CD4-positive, alpha-beta memory T cell (primary cell): ENCODE results near the gene ETV6. TPM values are rescaled to one million over a fixed set of nuclear protein-coding genes. Genes with fewer than 3 reads are reported as not detected.

Experiments used
- CTCF ChIA-PET: fragments of 350-600 bp; sonication (Branson Sonifier 250); formaldehyde crosslinking; loops from one replicate; lab custom pipeline; 2021; ENCODE audit warnings: inconsistent platforms; ENCODE audit not compliant: partially characterized antibody; lab: Charles Lee
- POLR2A ChIA-PET: fragments of 350-600 bp; sonication (Branson Sonifier 250); formaldehyde crosslinking; loops from one replicate; lab custom pipeline; 2021; ENCODE audit not compliant: partially characterized antibody; lab: Charles Lee
- DNase-seq, 5 donors: peaks; one replicate each; pipeline versions ENCODE4 v3.0.0 to v3.0.0-alpha.2; 2020 to 2022; ENCODE audit warnings: mixed read lengths in 1 of 5
- H3K27ac ChIP-seq: one replicate; pipeline ENCODE4 v1.7.0; 2013; ENCODE audit warnings: low read depth, low read length
- H3K27me3 ChIP-seq: 2 replicates; pipeline ENCODE4 v1.7.0; 2013; ENCODE audit warnings: mild to moderate bottlenecking, low read length, moderate library complexity; ENCODE audit not compliant: insufficient read depth
- H3K36me3 ChIP-seq: 2 replicates; pipeline ENCODE4 v1.7.0; 2013; ENCODE audit warnings: mild to moderate bottlenecking, low read length, moderate library complexity; ENCODE audit not compliant: insufficient read depth
- H3K4me1 ChIP-seq: 2 replicates; pipeline ENCODE4 v1.7.0; 2013; ENCODE audit warnings: mild to moderate bottlenecking, low read length, moderate library complexity; ENCODE audit not compliant: insufficient read depth
- H3K4me3 ChIP-seq, 2 donors: one replicate each; pipeline ENCODE4 v1.7.0; 2013; ENCODE audit warnings: low read length in 2 of 2, mild to moderate bottlenecking in 1 of 2
- H3K9me3 ChIP-seq, 2 donors: one replicate each; pipeline ENCODE4 v1.7.0; 2013; ENCODE audit warnings: low read length in 2 of 2, control low read depth in 1 of 2; ENCODE audit not compliant: control insufficient read depth in 1 of 2
- H3K27ac Mint-ChIP-seq, 7 donors: one replicate each; pipeline ENCODE4 v1.8.0; 2020 to 2021; ENCODE audit warnings: mixed read lengths in 7 of 7, mild to moderate bottlenecking in 6 of 7, inconsistent platforms in 3 of 7, moderate library complexity in 3 of 7
- H3K27me3 Mint-ChIP-seq, 2 donors: one replicate each; pipeline ENCODE4 v1.8.0; 2020 to 2021; ENCODE audit warnings: mixed read lengths in 2 of 2
- H3K36me3 Mint-ChIP-seq, 2 donors: one replicate each; pipeline ENCODE4 v1.8.0; 2020 to 2021; ENCODE audit warnings: mixed read lengths in 2 of 2, inconsistent platforms in 1 of 2, mild to moderate bottlenecking in 1 of 2
- H3K4me1 Mint-ChIP-seq, 4 donors: one replicate each; pipeline ENCODE4 v1.8.0; 2020 to 2021; ENCODE audit warnings: mixed read lengths in 4 of 4, mild to moderate bottlenecking in 1 of 4
- H3K4me3 Mint-ChIP-seq, 8 donors: one replicate each; pipeline ENCODE4 v1.8.0; 2020 to 2021; ENCODE audit warnings: mixed read lengths in 8 of 8, mild to moderate bottlenecking in 7 of 8, moderate library complexity in 6 of 8, inconsistent platforms in 3 of 8
- H3K9me3 Mint-ChIP-seq, 8 donors: one replicate each; pipeline ENCODE4 v1.8.0; 2020 to 2021; ENCODE audit warnings: mixed read lengths in 8 of 8, mild to moderate bottlenecking in 5 of 8, inconsistent platforms in 3 of 8, moderate library complexity in 1 of 8
- intact Hi-C: fragments of 100-400 bp; cut with micrococcal nuclease; formaldehyde crosslinking; loops from one replicate; pipeline ENCODE4 v1.15.1; 2023
- polyA plus RNA-seq, 2 donors: library from polyadenylated mRNA; unstranded; fragments of 300-500 nt; fragmentation: Illumina TruSeq; gene quantifications; one replicate each; pipeline ENCODE4 v1.2.3, GENCODE V29; 2021
- total RNA-seq, 2 experiments: library from RNA; stranded (reverse); gene quantifications; one replicate each; pipeline ENCODE4 v1.2.3, GENCODE V29; 2021

ETV6 gene
- total and polyA plus RNA-seq, 4 experiments from 2014 or later, result 3.3 to 43.9 (median 25.7) TPM

DNA sequence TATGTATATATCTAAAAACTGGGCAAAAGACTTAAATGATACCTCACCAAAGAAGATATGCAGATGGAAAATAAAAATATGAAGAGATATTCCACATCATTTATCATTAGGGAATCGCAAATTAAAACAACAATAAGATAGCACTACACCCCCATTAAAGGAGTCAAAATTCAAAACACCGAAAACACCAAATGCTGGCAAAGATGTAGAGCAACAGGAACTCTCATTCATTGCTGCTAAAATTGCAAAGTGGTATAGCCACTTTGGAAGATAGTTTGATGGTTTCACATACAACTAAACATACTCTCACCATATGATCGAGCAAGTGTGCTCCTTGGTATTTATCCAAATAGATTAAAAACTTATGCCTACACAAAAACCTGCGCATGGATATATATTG, 289.7 kb downstream of the ETV6 start:
- DNase-seq, result no peak
- ChIA-PET POLR2A (no interaction called here), CTCF (no interaction called here)
- intact Hi-C loops, result no loop called here
- Histone ChIP-seq H3K9me3 (no peaks in the 10 kb centered on the region), H3K36me3 (no peaks in the 10 kb centered on the region), H3K4me3 (no peak overlapping the region), H3K27ac (no peak overlapping the region), H3K4me1 (no peaks in the 10 kb centered on the region), H3K27me3 (no peaks in the 10 kb centered on the region)
- peaks cover 0 to 4% (median 0%) of the 10 kb centered on the region in 8 donors for H3K9me3 Mint-ChIP-seq
- peaks cover 0 to 1% (median 0%) of the 10 kb centered on the region in 4 donors for H3K4me1 Mint-ChIP-seq
- H3K4me3 Mint-ChIP-seq, result no peak overlapping the region
- H3K36me3 Mint-ChIP-seq, result no peaks in the 10 kb centered on the region
- peak overlapping the region in 1 of 7 donors; percentile 0 for H3K27ac Mint-ChIP-seq
- no peaks in the 10 kb centered on the region for H3K27me3 Mint-ChIP-seq

DNA sequence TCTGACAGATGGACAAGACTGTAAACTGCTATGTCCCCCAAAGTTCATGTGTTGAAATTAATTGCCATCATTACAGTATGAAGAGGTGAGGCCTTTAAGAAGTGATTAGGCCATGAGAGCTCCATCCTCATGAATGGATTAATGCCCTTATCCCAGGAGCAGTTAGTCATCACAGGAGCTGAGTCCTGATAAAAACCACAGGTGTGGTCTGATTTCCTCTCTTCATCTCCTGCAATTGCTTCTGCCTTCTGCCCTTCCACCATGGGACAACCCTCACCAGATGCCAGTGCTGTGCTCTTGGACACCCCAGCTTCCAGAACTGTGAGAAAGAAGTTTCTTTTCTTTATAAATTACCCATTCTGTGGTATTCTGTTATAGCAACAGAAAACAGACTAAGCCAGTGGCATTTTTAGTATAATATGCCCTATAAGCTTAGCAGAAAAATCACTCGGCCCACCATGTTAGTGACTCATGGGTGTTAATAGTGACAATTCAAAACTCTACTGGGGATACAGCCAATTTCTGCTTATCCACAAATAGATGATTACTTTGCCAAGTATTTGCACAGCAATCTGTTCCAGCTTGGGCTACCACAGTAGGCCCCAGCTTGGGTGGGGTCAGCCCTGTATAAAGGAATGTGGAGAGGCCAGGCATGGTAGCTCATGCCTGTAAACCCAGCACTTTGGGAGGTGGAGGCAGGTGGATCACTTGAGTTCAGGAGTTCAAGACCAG, 292.3 kb downstream of the ETV6 start:
- Histone ChIP-seq H3K9me3 (no peaks in the 10 kb centered on the region), H3K27me3 (no peaks in the 10 kb centered on the region), H3K36me3 (no peaks in the 10 kb centered on the region), H3K4me3 (no peak overlapping the region), H3K4me1 (no peaks in the 10 kb centered on the region), H3K27ac (no peak overlapping the region)
- Mint-ChIP-seq H3K36me3 (peaks cover 0 to 4% of the 10 kb centered on the region in 2 donors), H3K4me1 (peaks cover 0 to 3% (median 0%) of the 10 kb centered on the region in 4 donors), H3K27ac (no peak overlapping the region), H3K27me3 (no peaks in the 10 kb centered on the region), H3K9me3 (peaks cover 0 to 4% (median 0%) of the 10 kb centered on the region in 8 donors), H3K4me3 (no peak overlapping the region)
- CTCF ChIA-PET, result interaction anchor here (1.1 kb wide), 1 partner anchor 92 kb away, joined by 5 read pairs; no protein-coding TSS in a partner anchor
- intact Hi-C loops, result no loop called here
- no peak for DNase-seq
- POLR2A ChIA-PET, result interaction anchor here (1.3 kb wide), 1 partner anchor 13 kb away, joined by 3 read pairs; no protein-coding TSS in a partner anchor

- peaks cover 0 to 2% (median 0%) of the 10 kb centered on the region in 8 donors for H3K9me3 Mint-ChIP-seq
- H3K4me1 Mint-ChIP-seq, result peaks cover 0 to 9% (median 7%) of the 10 kb centered on the region in 4 donors
- Histone ChIP-seq H3K36me3 (no peaks in the 10 kb centered on the region), H3K4me3 (no peak overlapping the region), H3K4me1 (no peaks in the 10 kb centered on the region), H3K27me3 (no peaks in the 10 kb centered on the region), H3K27ac (no peak overlapping the region), H3K9me3 (no peaks in the 10 kb centered on the region)
- CTCF ChIA-PET, result interaction anchor here (0.7 kb wide), 1 partner anchor 153 kb away, joined by 3 read pairs; no protein-coding TSS in a partner anchor
- H3K27me3 Mint-ChIP-seq, result no peaks in the 10 kb centered on the region
- intact Hi-C loops, result no loop called here
- H3K4me3 Mint-ChIP-seq, result no peak overlapping the region
- peaks cover 0 to 4% of the 10 kb centered on the region in 2 donors for H3K36me3 Mint-ChIP-seq
- no peak overlapping the region for H3K27ac Mint-ChIP-seq
- DNase-seq, result no peak
- POLR2A ChIA-PET, result no interaction called here
These were observed 294.6 kb downstream of the ETV6 start for GRCh38 chr12:11943919-11944700.
